Neuron (in vitro differentiated cells): ENCODE data around the gene CALCA.

ENCODE experiments used
- H2AFZ ChIP-seq: one replicate; pipeline ENCODE4 v1.6.1; 2013; ENCODE audit warnings: low read depth, mild to moderate bottlenecking, inconsistent platforms, low read length, moderate library complexity
- H3K27me3 ChIP-seq: one replicate; pipeline ENCODE4 v1.6.1; 2013; ENCODE audit warnings: low read length; ENCODE audit not compliant: insufficient read depth
- H3K36me3 ChIP-seq: one replicate; pipeline ENCODE4 v1.6.1; 2013; ENCODE audit warnings: low read length; ENCODE audit not compliant: insufficient read depth
- H3K4me1 ChIP-seq: one replicate; pipeline ENCODE4 v1.6.1; 2013; ENCODE audit warnings: low read length; ENCODE audit not compliant: insufficient read depth
- H3K4me3 ChIP-seq: 2 replicates; pipeline ENCODE4 v1.5.1; 2013; ENCODE audit warnings: mild to moderate bottlenecking, low read length, moderate library complexity
- H3K9me3 ChIP-seq: one replicate; pipeline ENCODE4 v1.6.1; 2013; ENCODE audit warnings: low read length

CALCA gene

DNA sequence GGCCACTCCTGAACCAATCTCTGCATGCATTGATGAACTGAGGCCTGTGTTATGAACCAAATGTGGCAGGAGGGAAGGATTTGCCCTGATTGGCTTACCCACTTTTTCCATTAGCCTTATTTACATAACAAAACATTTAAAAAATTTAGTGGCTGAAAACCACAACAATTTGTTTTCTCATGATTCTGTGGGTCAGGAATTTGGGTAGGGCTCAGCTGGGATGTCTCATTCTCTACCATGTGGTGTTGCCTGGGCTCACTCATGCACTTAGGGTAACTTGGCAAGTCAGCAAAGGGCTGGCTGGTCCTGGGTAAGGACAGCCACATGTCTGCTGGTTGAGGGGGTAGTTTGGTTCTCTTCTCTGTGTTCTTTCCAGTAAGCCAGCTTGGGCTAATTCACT is 45.0 kb downstream of the CALCA start:
- no peak overlapping the region for H3K4me3 ChIP-seq
- H3K27me3 ChIP-seq = no peaks in the 10 kb centered on the region
- no peaks in the 10 kb centered on the region for H3K36me3 ChIP-seq
- H2AFZ ChIP-seq = no peak overlapping the region
- no peaks in the 10 kb centered on the region for H3K4me1 ChIP-seq
- no peaks in the 10 kb centered on the region for H3K9me3 ChIP-seq

- H3K4me3 ChIP-seq = no peak overlapping the region
- H2AFZ ChIP-seq = no peak overlapping the region
- no peaks in the 10 kb centered on the region for H3K27me3 ChIP-seq
- no peaks in the 10 kb centered on the region for H3K36me3 ChIP-seq
- H3K4me1 ChIP-seq = no peaks in the 10 kb centered on the region
- H3K9me3 ChIP-seq = no peaks in the 10 kb centered on the region
Observed at GRCh38 chr11:14924318-14924717, 47.8 kb downstream of the CALCA start.
